Mesodermal cell (in vitro differentiated cells): ENCODE measurements around the gene SFT2D2.
A peak's percentile ranks its signal among the peaks of the same experiment; 100 is the strongest.

ENCODE experiments used
- H3K27ac ChIP-seq: 2 replicates; pipeline ENCODE4 v1.7.0; 2013; ENCODE audit warnings: mild to moderate bottlenecking, low read depth, low read length, moderate library complexity; ENCODE audit not compliant: severe bottlenecking
- H3K36me3 ChIP-seq: 2 replicates; pipeline ENCODE4 v1.7.1; 2013; ENCODE audit warnings: mild to moderate bottlenecking, low read length, moderate library complexity; ENCODE audit not compliant: control insufficient read depth, insufficient read depth
- H3K4me1 ChIP-seq: one replicate; pipeline ENCODE4 v1.7.1; 2013; ENCODE audit warnings: mild to moderate bottlenecking, low read length; ENCODE audit not compliant: insufficient read depth, control insufficient read depth, poor library complexity, severe bottlenecking
- H3K4me3 ChIP-seq: 2 replicates; pipeline ENCODE4 v1.7.0; 2013; ENCODE audit warnings: low read length, control low read depth, mild to moderate bottlenecking; ENCODE audit not compliant: insufficient read depth, poor library complexity, severe bottlenecking; ENCODE audit errors: extremely low read depth
- H3K9me3 ChIP-seq: 2 replicates; pipeline ENCODE4 v1.7.1; 2013; ENCODE audit warnings: mild to moderate bottlenecking, low read length, moderate library complexity; ENCODE audit not compliant: control insufficient read depth
- WGBS, 2 experiments: methylation state at CpG; one replicate each; pipeline ENCODE4 v1.1.5; 2013; ENCODE audit warnings: missing lambda C conversion rate in 2 of 2; ENCODE audit not compliant: insufficient coverage in 2 of 2; 5-methylcytosine and 5-hydroxymethylcytosine counted together

SFT2D2 gene

DNA sequence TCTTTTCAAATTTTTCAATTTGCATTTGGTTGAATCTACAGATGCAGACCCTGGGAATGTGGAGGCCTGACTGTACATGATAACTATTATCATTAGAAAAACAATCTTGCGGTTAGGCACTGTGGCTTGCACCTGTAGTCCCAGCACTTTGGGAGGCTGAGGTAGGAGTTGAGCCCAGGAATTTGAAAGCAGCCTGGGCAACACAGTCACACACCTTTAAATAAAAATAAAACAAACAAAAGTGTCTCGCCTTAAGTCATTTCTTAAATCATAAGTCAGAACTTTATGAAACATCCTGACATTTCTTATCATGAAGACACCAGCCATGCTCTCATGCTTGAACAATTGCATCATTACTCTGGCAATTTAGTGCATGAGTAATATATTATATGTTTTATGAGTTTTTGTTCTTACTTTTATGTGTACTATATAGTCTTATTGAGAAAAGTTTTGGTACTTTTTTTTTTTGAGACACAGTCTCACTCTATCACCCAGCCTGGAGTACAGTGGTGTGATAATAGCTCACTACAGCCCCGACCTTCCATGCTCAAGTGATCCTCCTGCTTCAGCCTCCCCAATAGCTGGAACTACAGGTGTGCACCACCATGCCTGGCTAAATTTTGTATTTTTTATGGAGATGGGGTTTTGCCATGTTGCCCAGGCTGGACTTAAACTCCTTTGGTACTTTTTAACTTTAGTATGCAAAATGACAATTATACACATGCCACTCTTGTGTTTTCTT lies 62.7 kb downstream of the SFT2D2 start:
- no peaks in the 10 kb centered on the region for H3K9me3 ChIP-seq
- no peaks in the 10 kb centered on the region for H3K4me1 ChIP-seq
- H3K4me3 ChIP-seq, result no peak overlapping the region
- no peaks in the 10 kb centered on the region for H3K36me3 ChIP-seq
- H3K27ac ChIP-seq, result no peak overlapping the region
- whole genome bisulfite sequencing, 2 experiments, result 80 to 93% methylated on average over 1 to 2 of the region's 3 CpGs

DNA sequence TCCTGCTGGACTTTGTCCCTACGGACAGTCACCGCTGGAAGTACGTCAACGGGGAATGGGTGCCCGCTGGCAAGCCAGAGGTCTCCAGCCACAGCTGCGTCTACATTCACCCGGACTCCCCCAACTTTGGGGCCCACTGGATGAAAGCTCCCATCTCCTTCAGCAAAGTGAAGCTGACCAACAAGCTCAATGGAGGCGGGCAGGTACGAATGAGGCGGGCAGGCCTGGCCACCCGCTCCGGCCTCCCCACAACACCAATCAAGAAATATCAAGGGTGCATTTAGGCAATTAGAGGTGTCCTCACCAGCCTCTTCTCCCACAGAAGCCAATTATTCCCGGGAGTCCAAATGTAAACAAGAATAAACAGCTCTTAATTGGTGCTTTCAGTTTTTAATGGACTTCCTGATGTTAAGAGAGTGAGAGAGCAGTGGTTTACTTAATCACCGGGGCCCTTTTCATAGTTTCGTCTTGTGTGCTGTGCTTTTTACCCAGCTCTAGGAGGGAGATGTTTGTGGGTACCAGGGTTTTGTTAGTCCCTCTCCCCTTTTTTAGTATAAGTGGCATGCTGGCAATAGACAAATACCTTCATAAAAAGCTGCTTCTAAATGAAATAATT lies 65.5 kb downstream of the SFT2D2 start:
- Histone ChIP-seq H3K36me3 (no peaks in the 10 kb centered on the region), H3K4me3 (no peak overlapping the region), H3K27ac (no peak overlapping the region), H3K4me1 (no peaks in the 10 kb centered on the region), H3K9me3 (no peaks in the 10 kb centered on the region)
- 90 to 94% methylated on average over 6 to 7 of the region's 15 CpGs for WGBS, 2 experiments

DNA sequence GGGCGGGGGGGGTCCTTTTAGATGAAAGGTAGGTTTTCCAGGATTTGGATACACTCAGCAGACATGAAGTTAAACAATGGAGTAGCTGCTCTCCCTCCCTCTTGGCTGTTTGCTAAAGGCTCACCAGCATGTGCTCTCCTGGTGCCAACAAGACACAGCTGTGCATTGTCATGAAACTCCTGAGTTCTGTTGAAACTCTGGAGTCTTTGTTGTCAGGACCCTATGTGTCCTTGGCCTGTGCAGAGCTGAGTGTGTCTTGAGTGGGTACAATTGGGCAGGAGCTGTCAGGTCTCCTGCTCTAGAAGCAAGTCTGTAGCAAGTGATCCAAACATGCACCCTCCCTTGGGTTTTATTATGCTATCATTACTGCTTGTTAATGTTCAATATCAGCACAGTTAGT lies 67.6 kb downstream of the SFT2D2 start:
- H3K36me3 ChIP-seq, result no peaks in the 10 kb centered on the region
- H3K27ac ChIP-seq, result no peak overlapping the region
- H3K4me3 ChIP-seq, result no peak overlapping the region
- WGBS, 2 experiments, result no CpG with 5 or more reads among the region's 1 CpG
- no peaks in the 10 kb centered on the region for H3K4me1 ChIP-seq
- H3K9me3 ChIP-seq, result no peaks in the 10 kb centered on the region

DNA sequence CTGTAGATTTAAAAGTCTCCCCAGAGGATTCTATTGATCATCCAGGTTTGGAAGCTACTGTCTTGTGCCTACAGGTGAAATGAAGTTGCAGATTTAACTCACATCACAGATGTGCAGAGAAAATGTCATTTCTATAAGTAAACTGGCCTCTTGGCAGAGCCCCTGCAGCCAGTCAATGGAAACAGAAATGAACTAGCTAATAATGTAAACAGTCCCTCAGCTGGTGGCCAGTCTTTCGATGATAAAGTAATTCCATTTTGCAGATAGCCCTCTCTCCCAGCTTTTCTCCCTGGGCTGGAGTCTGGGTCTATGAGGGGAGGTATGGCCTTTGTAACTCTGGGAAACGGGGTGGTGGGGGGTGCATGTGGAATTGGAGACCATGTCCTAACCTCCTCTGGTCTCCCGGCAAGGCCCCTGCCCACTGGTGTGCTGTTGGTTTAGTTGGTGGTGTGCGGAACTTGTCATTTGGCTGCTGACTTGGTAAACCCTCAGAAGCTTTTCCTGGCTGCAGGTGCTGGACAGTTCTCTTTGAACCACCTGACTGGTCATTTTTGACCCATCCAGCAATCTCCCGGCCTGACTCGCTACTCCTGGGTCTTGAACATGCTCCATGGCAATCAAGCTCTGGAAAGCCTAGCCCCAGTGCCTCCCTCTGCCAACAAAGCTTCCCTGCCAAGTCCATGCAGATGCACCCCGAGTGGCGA lies 69.8 kb downstream of the SFT2D2 start:
- Histone ChIP-seq H3K9me3 (no peaks in the 10 kb centered on the region), H3K4me3 (no peak overlapping the region), H3K4me1 (peaks cover 4% of the 10 kb centered on the region), H3K36me3 (no peaks in the 10 kb centered on the region), H3K27ac (no peak overlapping the region)
- 88 to 96% methylated on average over 3 of the region's 8 CpGs for WGBS, 2 experiments

DNA sequence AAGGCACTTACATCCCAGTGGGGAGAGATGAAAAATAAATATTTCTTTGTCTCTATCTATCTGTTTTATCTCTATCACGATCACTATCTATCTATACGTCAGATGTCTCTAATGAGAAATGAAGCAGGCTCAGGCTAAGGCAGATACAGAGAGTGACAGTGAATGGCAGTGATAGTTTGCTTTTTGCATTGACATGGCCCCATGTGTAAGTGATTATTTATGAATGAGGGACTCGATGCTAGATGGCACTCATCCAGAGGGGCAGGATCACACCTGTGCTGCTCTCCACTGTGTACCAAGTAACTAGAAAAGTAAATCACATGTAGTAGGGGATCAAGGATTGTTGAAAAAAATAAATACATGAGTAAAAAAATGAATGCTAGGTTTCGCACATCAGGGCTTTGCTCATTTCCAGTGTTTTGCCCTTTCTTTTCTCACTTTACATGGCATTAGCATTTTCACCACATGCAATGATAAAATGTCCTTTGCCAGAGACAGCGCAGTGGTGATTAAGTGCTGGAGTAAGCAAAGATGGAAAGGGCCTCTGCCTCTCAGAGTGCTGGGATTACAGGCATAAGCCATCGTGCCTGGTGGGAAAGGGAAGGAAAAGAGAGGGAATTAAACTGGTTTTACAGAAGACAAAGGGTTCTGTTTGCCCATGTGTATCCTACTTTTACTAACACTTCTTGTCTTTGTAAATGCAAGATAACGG lies 71.4 kb downstream of the SFT2D2 start:
- Histone ChIP-seq H3K4me3 (no peak overlapping the region), H3K4me1 (peaks cover 19% of the 10 kb centered on the region), H3K27ac (no peak overlapping the region), H3K36me3 (no peaks in the 10 kb centered on the region), H3K9me3 (no peaks in the 10 kb centered on the region)
- 83 to 88% methylated on average over 1 to 4 of the region's 7 CpGs for WGBS, 2 experiments

DNA sequence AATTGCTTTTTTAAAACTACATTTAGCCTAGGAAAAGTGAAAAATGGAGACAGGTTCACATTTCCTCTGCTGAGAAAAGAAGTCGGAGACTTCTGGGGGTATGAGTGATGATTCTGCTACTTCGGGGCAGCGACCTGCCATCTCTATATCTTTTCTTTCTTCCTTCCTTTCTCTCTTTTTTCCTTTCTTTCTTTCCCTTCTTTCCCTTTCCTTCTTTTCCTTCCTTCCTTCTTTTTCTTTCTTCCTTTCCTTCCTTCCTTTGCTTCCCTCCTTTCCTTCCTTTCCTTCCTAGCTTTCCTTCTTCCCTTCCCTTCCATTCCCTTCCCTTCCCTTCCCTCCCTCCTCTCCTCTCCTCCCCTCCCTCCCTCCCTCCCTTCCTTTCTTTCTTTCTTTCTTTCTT lies 72.6 kb downstream of the SFT2D2 start:
- H3K36me3 ChIP-seq, result no peaks in the 10 kb centered on the region
- 84 to 100% methylated on average over 2 of the region's 3 CpGs for WGBS, 2 experiments
- no peaks in the 10 kb centered on the region for H3K9me3 ChIP-seq
- no peak overlapping the region for H3K4me3 ChIP-seq
- H3K4me1 ChIP-seq, result peaks cover 23% of the 10 kb centered on the region
- no peak overlapping the region for H3K27ac ChIP-seq

DNA sequence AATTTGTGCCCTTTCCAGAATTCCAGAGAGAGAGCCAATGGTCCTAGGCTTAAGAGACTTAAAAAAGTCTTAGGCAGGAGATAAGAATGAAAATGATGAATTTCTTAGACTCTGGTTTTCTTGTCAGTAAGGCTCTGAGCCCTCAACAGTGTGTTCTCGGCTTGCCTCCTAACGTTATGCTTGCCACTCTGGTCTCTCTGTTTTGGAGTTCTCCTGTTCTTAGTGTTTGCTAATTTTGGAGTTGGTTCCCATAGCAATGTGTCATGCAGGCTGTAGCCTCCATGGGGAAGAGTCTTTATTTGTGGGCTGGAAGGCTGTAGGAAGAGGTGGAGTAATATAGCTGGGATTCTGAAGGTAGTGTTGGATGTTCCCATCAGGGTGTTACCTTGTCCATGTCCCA lies 74.8 kb downstream of the SFT2D2 start:
- 94 to 95% methylated on average over 2 of the region's 2 CpGs for WGBS, 2 experiments
- H3K9me3 ChIP-seq, result no peaks in the 10 kb centered on the region
- no peaks in the 10 kb centered on the region for H3K36me3 ChIP-seq
- H3K4me1 ChIP-seq, result peaks cover 23% of the 10 kb centered on the region
- no peak overlapping the region for H3K4me3 ChIP-seq
- H3K27ac ChIP-seq, result no peak overlapping the region

DNA sequence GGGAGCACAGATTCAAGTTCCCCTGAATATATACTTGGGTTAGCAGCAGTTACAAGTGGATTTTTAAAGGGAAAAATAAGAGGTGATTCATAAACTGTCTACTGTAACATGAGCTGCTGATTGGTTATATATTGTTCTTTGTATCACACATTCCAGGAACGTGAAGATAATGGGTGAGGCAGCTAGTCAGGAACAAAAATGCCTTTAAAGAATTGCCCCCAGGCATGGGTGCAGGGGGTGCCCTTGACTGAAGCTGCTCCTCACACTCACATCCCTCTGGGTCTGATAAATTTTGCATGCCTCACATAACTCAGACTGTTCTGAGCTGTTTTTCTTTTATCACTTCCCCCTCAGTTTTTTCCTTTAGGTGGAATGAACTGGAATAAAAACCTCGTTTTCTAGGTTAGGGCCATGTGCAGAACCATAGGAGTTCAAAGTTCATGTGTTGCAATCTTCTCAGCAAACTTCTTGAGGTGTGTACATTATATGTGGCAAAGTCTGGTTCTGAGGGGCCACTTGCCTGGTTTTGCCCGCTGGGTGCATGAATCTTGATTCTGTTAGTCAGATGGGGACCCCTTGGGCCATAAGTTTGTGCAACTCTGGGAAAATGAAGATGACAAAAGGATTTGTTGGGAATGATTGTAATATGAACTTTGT lies 76.0 kb downstream of the SFT2D2 start:
- Histone ChIP-seq H3K4me1 (peaks cover 23% of the 10 kb centered on the region), H3K4me3 (no peak overlapping the region), H3K9me3 (no peaks in the 10 kb centered on the region), H3K27ac (peak overlapping the region; percentile 16), H3K36me3 (no peaks in the 10 kb centered on the region)
- WGBS, 2 experiments, result 71 to 74% methylated on average over 2 of the region's 3 CpGs
